Panc1 (cell line): Measurements from ENCODE around the gene MAGI1. TPM values are rescaled to one million over a fixed set of nuclear protein-coding genes. Genes with fewer than 3 reads are reported as not detected.
"Not testable (repeated sequence)": the region's sequence is repeated elsewhere in the genome, so short reads cannot be mapped to it uniquely, and the experiment has no call there.

ENCODE experiments used
- ATAC-seq: fragments of 200-7000 bp; cut with Tn5 transposase; 2 replicates; pipeline ENCODE4 v1.9.1; 2020; ENCODE audit warnings: mild to moderate bottlenecking, moderate library complexity
- BruUV-seq: library from RNA; stranded (reverse); fragments of 400-500 nt; replicated peaks from 2 replicates; lab custom pipeline; 2021; lab: Mats Ljungman, UMichigan
- CTCF ChIA-PET: fragments of 300-600 bp; sonication (Branson Sonifier 250); formaldehyde crosslinking; loops from one replicate; lab custom pipeline; 2022; ENCODE audit warnings: antibody characterized with exemption; lab: Charles Lee
- POLR2A ChIA-PET: fragments of 300-600 bp; sonication (Branson Sonifier 250); formaldehyde crosslinking; loops from one replicate; lab custom pipeline; 2022; ENCODE audit warnings: antibody characterized with exemption; lab: Charles Lee
- DNase-seq: peaks from one replicate; pipeline ENCODE4 v3.0.0-alpha.2; 2010; ENCODE audit warnings: low read depth, low spot score
- H3K27ac ChIP-seq: 2 replicates; pipeline ENCODE4 v1.5.1; 2011; ENCODE audit warnings: mild to moderate bottlenecking, low read length, inconsistent platforms
- H3K27me3 ChIP-seq: fragments of 200-500 bp; sonication (Bioruptor generic); 2 replicates; pipeline ENCODE4 v1.6.0; 2014; ENCODE audit warnings: low read length, inconsistent platforms; ENCODE audit not compliant: control insufficient read depth, insufficient read depth
- H3K36me3 ChIP-seq: fragments of 200-500 bp; sonication (Bioruptor generic); 2 replicates; pipeline ENCODE4 v1.5.1; 2014; ENCODE audit warnings: inconsistent platforms, mild to moderate bottlenecking, low read length, moderate library complexity; ENCODE audit not compliant: control insufficient read depth, insufficient read depth
- H3K4me1 ChIP-seq: 2 replicates; pipeline ENCODE4 v1.5.1; 2011; ENCODE audit warnings: inconsistent platforms, mild to moderate bottlenecking, low read length, moderate library complexity; ENCODE audit not compliant: control insufficient read depth, insufficient read depth
- H3K4me3 ChIP-seq, 2 experiments: 2 replicates each; pipeline ENCODE4 v1.5.1; 2011 to 2012; ENCODE audit warnings: low read depth in 2 of 2, low read length in 2 of 2, mild to moderate bottlenecking in 2 of 2, inconsistent platforms in 1 of 2, moderate library complexity in 1 of 2
- H3K9me3 ChIP-seq: fragments of 200-500 bp; sonication (Bioruptor generic); 2 replicates; pipeline ENCODE4 v1.5.1; 2014; ENCODE audit warnings: low read depth, mild to moderate bottlenecking, inconsistent platforms, low read length, moderate library complexity; ENCODE audit not compliant: control insufficient read depth, insufficient read depth
- POLR2AphosphoS5 ChIP-seq: IDR thresholded peaks from 2 replicates; pipeline ENCODE4 v1.6.1; 2012; ENCODE audit warnings: mild to moderate bottlenecking, low read depth, low read length, moderate library complexity
- SIN3A ChIP-seq: IDR thresholded peaks from 2 replicates; pipeline ENCODE4 v1.6.1; 2012; ENCODE audit warnings: low read depth, mild to moderate bottlenecking, low read length, moderate library complexity, borderline replicate concordance; ENCODE audit not compliant: insufficient read depth
- TCF7L2 ChIP-seq: IDR thresholded peaks from 2 replicates; pipeline ENCODE4 v1.6.1; 2011; ENCODE audit warnings: mild to moderate bottlenecking, low read depth, low read length, inconsistent platforms
- in situ Hi-C: cut with HindIII; loops from 2 replicates; pipeline ENCODE4 v1.10.0; 2016; ENCODE audit warnings: low sequenced_read_pairs, low pct_unique_long_range_greater_than_20kb
- intact Hi-C: fragments of 100-400 bp; cut with micrococcal nuclease; formaldehyde crosslinking; loops from one replicate; pipeline ENCODE4 v1.10.0; 2022; ENCODE audit not compliant: unreplicated experiment
- total RNA-seq: library from RNA; stranded (reverse); gene quantifications from one replicate; pipeline ENCODE4 v1.2.1, GENCODE V29; 2021; ENCODE audit not compliant: unreplicated experiment
- TF ChIP-seq, protein P1 (sequence below), 2 experiments: IDR thresholded peaks; 2 replicates each; pipeline ENCODE4 v1.6.1; 2011 to 2012; ENCODE audit warnings: low read depth in 2 of 2, control low read depth in 1 of 2, low read length in 1 of 2, mild to moderate bottlenecking in 1 of 2, moderate library complexity in 1 of 2; ENCODE audit not compliant: insufficient read depth in 1 of 2
- TF ChIP-seq, protein P2 (sequence below): fragments of 450-650 bp; IDR thresholded peaks from 2 replicates; pipeline ENCODE4 v1.5.1; 2017; ENCODE audit warnings: mild to moderate bottlenecking

Gene MAGI1
- total RNA-seq, 1 experiment from 2014 or later: 9.5 TPM

DNA sequence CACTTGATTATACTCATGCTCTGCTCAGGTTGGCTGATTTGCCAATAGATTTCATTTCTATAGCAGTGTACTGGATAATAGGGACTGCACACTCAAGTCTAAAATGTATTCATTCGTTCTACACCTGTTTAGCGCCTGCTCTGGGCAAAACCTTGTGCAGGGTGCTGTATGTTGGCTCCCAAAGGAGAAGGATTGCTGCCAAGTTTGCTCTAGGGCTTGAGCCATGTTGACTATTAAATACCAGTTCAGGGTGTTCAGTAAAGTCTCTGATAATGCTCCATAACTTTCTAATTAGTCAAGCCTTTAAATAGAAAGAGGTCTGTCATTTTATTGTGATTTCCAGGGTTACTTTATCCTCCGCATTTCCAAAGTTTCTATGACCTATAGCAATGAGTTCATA, 470.2 kb downstream of the MAGI1 start:
- POLR2A ChIA-PET: no interaction called here
- no peaks in the 10 kb centered on the region for H3K9me3 ChIP-seq
- no peaks in the 10 kb centered on the region for H3K27me3 ChIP-seq
- DNase-seq (no peak), ATAC-seq (no peak)
- intact Hi-C loops: no loop called here
- no peak overlapping the region for H3K4me3 ChIP-seq
- no peak overlapping the region for H3K27ac ChIP-seq
- BruUV-seq: no TSS peak
- TF ChIP-seq TCF7L2 (no peak), POLR2AphosphoS5 (no peak), SIN3A (no peak)
- TF ChIP-seq, protein P1, sequence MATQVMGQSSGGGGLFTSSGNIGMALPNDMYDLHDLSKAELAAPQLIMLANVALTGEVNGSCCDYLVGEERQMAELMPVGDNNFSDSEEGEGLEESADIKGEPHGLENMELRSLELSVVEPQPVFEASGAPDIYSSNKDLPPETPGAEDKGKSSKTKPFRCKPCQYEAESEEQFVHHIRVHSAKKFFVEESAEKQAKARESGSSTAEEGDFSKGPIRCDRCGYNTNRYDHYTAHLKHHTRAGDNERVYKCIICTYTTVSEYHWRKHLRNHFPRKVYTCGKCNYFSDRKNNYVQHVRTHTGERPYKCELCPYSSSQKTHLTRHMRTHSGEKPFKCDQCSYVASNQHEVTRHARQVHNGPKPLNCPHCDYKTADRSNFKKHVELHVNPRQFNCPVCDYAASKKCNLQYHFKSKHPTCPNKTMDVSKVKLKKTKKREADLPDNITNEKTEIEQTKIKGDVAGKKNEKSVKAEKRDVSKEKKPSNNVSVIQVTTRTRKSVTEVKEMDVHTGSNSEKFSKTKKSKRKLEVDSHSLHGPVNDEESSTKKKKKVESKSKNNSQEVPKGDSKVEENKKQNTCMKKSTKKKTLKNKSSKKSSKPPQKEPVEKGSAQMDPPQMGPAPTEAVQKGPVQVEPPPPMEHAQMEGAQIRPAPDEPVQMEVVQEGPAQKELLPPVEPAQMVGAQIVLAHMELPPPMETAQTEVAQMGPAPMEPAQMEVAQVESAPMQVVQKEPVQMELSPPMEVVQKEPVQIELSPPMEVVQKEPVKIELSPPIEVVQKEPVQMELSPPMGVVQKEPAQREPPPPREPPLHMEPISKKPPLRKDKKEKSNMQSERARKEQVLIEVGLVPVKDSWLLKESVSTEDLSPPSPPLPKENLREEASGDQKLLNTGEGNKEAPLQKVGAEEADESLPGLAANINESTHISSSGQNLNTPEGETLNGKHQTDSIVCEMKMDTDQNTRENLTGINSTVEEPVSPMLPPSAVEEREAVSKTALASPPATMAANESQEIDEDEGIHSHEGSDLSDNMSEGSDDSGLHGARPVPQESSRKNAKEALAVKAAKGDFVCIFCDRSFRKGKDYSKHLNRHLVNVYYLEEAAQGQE (IDR thresholded peaks at IDR 0.05; ENCODE audit: insufficient read depth in 1 of 2, low read depth in 2 of 2, low read length in 1 of 2): no peak
- CTCF ChIA-PET: no interaction called here
- H3K36me3 ChIP-seq: no peaks in the 10 kb centered on the region
- no peaks in the 10 kb centered on the region for H3K4me1 ChIP-seq
- in situ Hi-C loops: no loop called here

DNA sequence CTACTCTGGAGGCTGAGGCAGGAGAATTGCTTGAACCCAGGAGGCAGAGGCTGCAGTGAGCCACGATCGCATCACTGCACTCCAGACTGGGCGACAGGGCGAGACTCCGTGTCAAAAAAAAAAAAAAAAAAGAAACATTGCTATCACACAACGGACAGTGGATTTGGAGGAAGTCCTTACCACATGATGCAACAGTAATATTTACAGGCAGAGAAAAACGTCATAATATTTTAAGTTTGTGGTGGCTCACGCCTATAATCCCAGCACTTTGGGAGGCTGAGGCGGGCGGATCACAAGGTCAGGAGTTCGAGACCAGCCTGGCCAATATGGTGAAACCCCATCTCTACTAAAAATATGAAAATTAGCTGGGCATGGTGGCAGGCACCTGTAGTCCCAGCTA, 473.0 kb downstream of the MAGI1 start:
- ATAC-seq, CTCF ChIA-PET, H3K36me3 ChIP-seq, H3K27ac ChIP-seq, BruUV-seq, DNase-seq, H3K4me1 ChIP-seq, intact Hi-C loops, POLR2A ChIA-PET, H3K27me3 ChIP-seq, in situ Hi-C loops, H3K9me3 ChIP-seq, H3K4me3 ChIP-seq: not testable (repeated sequence)

DNA sequence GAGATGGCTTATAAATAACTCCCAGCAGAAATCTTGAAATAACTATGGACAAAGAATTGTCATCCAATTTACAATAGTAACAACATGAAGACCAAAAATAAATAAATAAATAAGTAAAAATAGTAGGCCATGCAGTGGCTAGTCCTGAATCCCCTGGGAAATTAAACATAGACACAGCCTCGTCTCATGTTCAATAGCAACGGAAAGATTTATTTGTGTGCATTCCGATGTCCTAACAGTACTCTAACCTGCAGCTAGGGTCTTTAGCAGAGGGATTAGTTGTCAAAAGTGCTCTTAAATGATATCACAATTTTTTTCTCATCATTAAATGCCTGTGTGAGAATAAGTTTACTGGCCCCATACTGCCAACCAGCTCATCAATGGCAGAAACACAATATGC, 474.2 kb downstream of the MAGI1 start:
- Histone ChIP-seq H3K36me3 (no peaks in the 10 kb centered on the region), H3K27ac (no peak overlapping the region), H3K27me3 (no peaks in the 10 kb centered on the region), H3K4me3 (no peak overlapping the region), H3K9me3 (no peaks in the 10 kb centered on the region), H3K4me1 (no peaks in the 10 kb centered on the region)
- in situ Hi-C loops: no loop called here
- BruUV-seq: no TSS peak
- TF ChIP-seq, protein P2, sequence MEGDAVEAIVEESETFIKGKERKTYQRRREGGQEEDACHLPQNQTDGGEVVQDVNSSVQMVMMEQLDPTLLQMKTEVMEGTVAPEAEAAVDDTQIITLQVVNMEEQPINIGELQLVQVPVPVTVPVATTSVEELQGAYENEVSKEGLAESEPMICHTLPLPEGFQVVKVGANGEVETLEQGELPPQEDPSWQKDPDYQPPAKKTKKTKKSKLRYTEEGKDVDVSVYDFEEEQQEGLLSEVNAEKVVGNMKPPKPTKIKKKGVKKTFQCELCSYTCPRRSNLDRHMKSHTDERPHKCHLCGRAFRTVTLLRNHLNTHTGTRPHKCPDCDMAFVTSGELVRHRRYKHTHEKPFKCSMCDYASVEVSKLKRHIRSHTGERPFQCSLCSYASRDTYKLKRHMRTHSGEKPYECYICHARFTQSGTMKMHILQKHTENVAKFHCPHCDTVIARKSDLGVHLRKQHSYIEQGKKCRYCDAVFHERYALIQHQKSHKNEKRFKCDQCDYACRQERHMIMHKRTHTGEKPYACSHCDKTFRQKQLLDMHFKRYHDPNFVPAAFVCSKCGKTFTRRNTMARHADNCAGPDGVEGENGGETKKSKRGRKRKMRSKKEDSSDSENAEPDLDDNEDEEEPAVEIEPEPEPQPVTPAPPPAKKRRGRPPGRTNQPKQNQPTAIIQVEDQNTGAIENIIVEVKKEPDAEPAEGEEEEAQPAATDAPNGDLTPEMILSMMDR: no peak
- TF ChIP-seq SIN3A (no peak), TCF7L2 (no peak), POLR2AphosphoS5 (no peak)
- TF ChIP-seq, protein P1 (IDR thresholded peaks at IDR 0.05; ENCODE audit: insufficient read depth in 1 of 2, low read depth in 2 of 2, low read length in 1 of 2): no peak
- DNase-seq (no peak), ATAC-seq (no peak)
- POLR2A ChIA-PET: no interaction called here
- CTCF ChIA-PET: no interaction called here
- intact Hi-C loops: no loop called here
